Trophoblast cell (in vitro differentiated cells and primary cell): ENCODE results near the gene UCK2.

Source experiments
- DNase-seq, 2 donors: peaks; one replicate each; pipeline ENCODE4 v3.0.0-alpha.2; 2016
- H2AFZ ChIP-seq: 2 replicates; pipeline ENCODE4 v1.6.1; 2013; ENCODE audit warnings: low read length, moderate library complexity, mild to moderate bottlenecking; ENCODE audit not compliant: insufficient read depth, poor library complexity
- H2AK5ac ChIP-seq: 2 replicates; pipeline ENCODE4 v1.6.1; 2013; ENCODE audit warnings: mild to moderate bottlenecking, low read length
- H2BK120ac ChIP-seq: 2 replicates; pipeline ENCODE4 v1.6.1; 2013; ENCODE audit warnings: low read length, mild to moderate bottlenecking, moderate library complexity; ENCODE audit not compliant: insufficient read depth, poor library complexity
- H2BK12ac ChIP-seq: 2 replicates; pipeline ENCODE4 v1.6.1; 2013; ENCODE audit warnings: mild to moderate bottlenecking, low read length, moderate library complexity
- H2BK5ac ChIP-seq: 2 replicates; pipeline ENCODE4 v1.6.1; 2013; ENCODE audit warnings: low read length, low read depth, moderate library complexity, mild to moderate bottlenecking; ENCODE audit not compliant: poor library complexity
- H3K14ac ChIP-seq: 2 replicates; pipeline ENCODE4 v1.6.1; 2013; ENCODE audit warnings: mild to moderate bottlenecking, low read length
- H3K18ac ChIP-seq: 2 replicates; pipeline ENCODE4 v1.6.1; 2013; ENCODE audit warnings: mild to moderate bottlenecking, low read length
- H3K23ac ChIP-seq: 2 replicates; pipeline ENCODE4 v1.6.1; 2013; ENCODE audit warnings: low read length
- H3K27ac ChIP-seq: 2 replicates; pipeline ENCODE4 v1.5.1; 2013; ENCODE audit warnings: low read depth, mild to moderate bottlenecking, inconsistent platforms, low read length, moderate library complexity
- H3K27me3 ChIP-seq: 2 replicates; pipeline ENCODE4 v1.6.1; 2013; ENCODE audit warnings: inconsistent platforms, mild to moderate bottlenecking, low read length, moderate library complexity; ENCODE audit not compliant: insufficient read depth
- H3K36me3 ChIP-seq, 2 experiments: 1 replicate in 1 of 2; 2 replicates in 1 of 2; pipeline ENCODE4 v1.6.1; 2013; ENCODE audit warnings: low read length in 2 of 2, mild to moderate bottlenecking in 2 of 2, moderate library complexity in 1 of 2; ENCODE audit not compliant: insufficient read depth in 2 of 2, control insufficient read depth in 1 of 2
- H3K4ac ChIP-seq: 2 replicates; pipeline ENCODE4 v1.6.1; 2013; ENCODE audit warnings: low read depth, mild to moderate bottlenecking, low read length, moderate library complexity
- H3K4me1 ChIP-seq, 2 experiments: 1 replicate in 1 of 2; 2 replicates in 1 of 2; pipeline ENCODE4 v1.6.1; 2013; ENCODE audit warnings: low read length in 2 of 2, mild to moderate bottlenecking in 2 of 2, moderate library complexity in 1 of 2; ENCODE audit not compliant: insufficient read depth in 2 of 2, control insufficient read depth in 1 of 2
- H3K4me2 ChIP-seq: 2 replicates; pipeline ENCODE4 v1.6.1; 2013; ENCODE audit warnings: inconsistent platforms, mild to moderate bottlenecking, low read length, moderate library complexity
- H3K4me3 ChIP-seq: 2 replicates; pipeline ENCODE4 v1.5.1; 2013; ENCODE audit warnings: mild to moderate bottlenecking, low read depth, low read length, inconsistent platforms
- H3K79me1 ChIP-seq: one replicate; pipeline ENCODE4 v1.6.1; 2013; ENCODE audit warnings: low read length
- H3K79me2 ChIP-seq: 2 replicates; pipeline ENCODE4 v1.6.1; 2013; ENCODE audit warnings: low read length, mild to moderate bottlenecking; ENCODE audit not compliant: control insufficient read depth, insufficient read depth, poor library complexity
- H3K9ac ChIP-seq: 2 replicates; pipeline ENCODE4 v1.6.1; 2013; ENCODE audit warnings: mild to moderate bottlenecking, low read length
- H3K9me3 ChIP-seq: 2 replicates; pipeline ENCODE4 v1.6.1; 2013; ENCODE audit warnings: low read depth, mild to moderate bottlenecking, control low read depth, inconsistent platforms, low read length; ENCODE audit not compliant: insufficient read depth
- H4K12ac ChIP-seq: 2 replicates; pipeline ENCODE4 v1.6.1; 2013; ENCODE audit warnings: low read depth, mild to moderate bottlenecking, low read length, moderate library complexity
- H4K8ac ChIP-seq: 2 replicates; pipeline ENCODE4 v1.6.1; 2013; ENCODE audit warnings: low read depth, mild to moderate bottlenecking, low read length, moderate library complexity
- H4K91ac ChIP-seq: one replicate; pipeline ENCODE4 v1.6.1; 2013; ENCODE audit warnings: low read depth, mild to moderate bottlenecking, low read length, moderate library complexity
- WGBS: extraction: QIAGEN DNeasy Blood & Tissue Kit; methylation state at CpG from one replicate; pipeline ENCODE4 v1.1.7; 2013; ENCODE audit warnings: missing lambda C conversion rate; ENCODE audit not compliant: insufficient read length, insufficient coverage; ENCODE audit errors: extremely low coverage; 5-methylcytosine and 5-hydroxymethylcytosine counted together

The UCK2 gene

DNA sequence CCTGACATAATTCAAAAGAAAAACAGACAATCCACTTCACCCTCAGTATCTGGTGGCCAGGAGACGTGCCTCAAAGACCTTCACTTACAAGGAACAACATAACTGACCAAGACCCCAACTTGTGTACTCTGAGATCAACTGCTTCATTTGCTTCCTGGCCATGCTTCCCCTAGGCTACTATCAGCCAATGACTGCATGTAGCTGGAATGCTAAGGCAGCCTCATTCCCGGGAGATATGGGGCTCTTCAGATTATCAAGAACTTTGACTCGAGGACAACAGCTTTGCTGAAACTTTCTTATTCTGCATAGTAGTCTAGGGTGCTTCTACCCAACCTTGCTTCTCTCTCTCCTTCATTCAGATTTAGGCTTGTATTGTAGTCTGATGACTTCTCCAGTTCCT, 11.7 kb upstream of the UCK2 start:
- no CpG with 5 or more reads among the region's 3 CpGs for WGBS
- H3K9me3 ChIP-seq = no peaks in the 10 kb centered on the region
- no peak overlapping the region for H4K12ac ChIP-seq
- no peaks in the 10 kb centered on the region for H3K79me2 ChIP-seq
- H3K4me2 ChIP-seq = no peak overlapping the region
- no peaks in the 10 kb centered on the region for H3K36me3 ChIP-seq
- no peak overlapping the region for H3K27ac ChIP-seq
- H2BK5ac ChIP-seq = no peak overlapping the region
- no peak overlapping the region for H3K14ac ChIP-seq
- H3K27me3 ChIP-seq = no peaks in the 10 kb centered on the region
- H2BK120ac ChIP-seq = no peak overlapping the region
- DNase-seq = peak; percentile 23 to 62
- H3K23ac ChIP-seq = no peak overlapping the region
- H4K8ac ChIP-seq = no peak overlapping the region
- H3K79me1 ChIP-seq = no peaks in the 10 kb centered on the region
- no peak overlapping the region for H3K9ac ChIP-seq
- H3K4me3 ChIP-seq = no peak overlapping the region
- H3K18ac ChIP-seq = no peak overlapping the region
- H2BK12ac ChIP-seq = no peak overlapping the region
- H2AFZ ChIP-seq = no peak overlapping the region
- H3K4ac ChIP-seq = no peak overlapping the region
- H2AK5ac ChIP-seq = no peak overlapping the region
- peaks cover 4 to 8% of the 10 kb centered on the region in 2 experiments for H3K4me1 ChIP-seq
- no peak overlapping the region for H4K91ac ChIP-seq

DNA sequence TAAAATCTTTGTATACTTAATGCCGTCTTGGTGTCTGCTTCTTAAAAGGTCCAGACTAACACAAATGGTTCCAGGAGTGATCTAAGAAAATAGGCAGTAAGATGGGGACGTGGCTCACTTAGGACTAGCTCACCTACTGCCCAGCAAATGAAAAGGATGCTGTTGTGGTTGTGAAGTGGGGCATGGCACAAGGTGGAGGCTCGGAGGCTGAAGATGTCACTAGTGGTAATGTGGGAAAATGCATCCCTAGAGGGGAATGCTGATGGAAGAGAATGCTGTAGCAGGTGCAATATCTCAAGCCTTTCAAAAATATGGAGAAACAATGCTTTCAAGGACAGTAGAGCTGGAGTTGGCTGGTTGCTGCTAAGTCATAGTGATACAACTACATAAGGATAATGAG, 11.3 kb upstream of the UCK2 start:
- DNase-seq = no peak
- Histone ChIP-seq H4K91ac (no peak overlapping the region), H3K27me3 (no peaks in the 10 kb centered on the region), H3K27ac (no peak overlapping the region), H2BK5ac (no peak overlapping the region), H3K36me3 (no peaks in the 10 kb centered on the region), H3K23ac (no peak overlapping the region), H2BK12ac (no peak overlapping the region), H4K12ac (no peak overlapping the region), H4K8ac (no peak overlapping the region), H3K79me2 (no peaks in the 10 kb centered on the region), H3K4me2 (no peak overlapping the region), H3K4ac (no peak overlapping the region), H3K14ac (no peak overlapping the region), H3K4me1 (peaks cover 4 to 8% of the 10 kb centered on the region in 2 experiments), H3K9ac (no peak overlapping the region), H3K18ac (no peak overlapping the region), H3K79me1 (no peaks in the 10 kb centered on the region), H2BK120ac (no peak overlapping the region), H3K9me3 (no peaks in the 10 kb centered on the region), H2AK5ac (peak overlapping the region; percentile 60), H2AFZ (no peak overlapping the region), H3K4me3 (no peak overlapping the region)
- WGBS = no CpG with 5 or more reads among the region's 3 CpGs

DNA sequence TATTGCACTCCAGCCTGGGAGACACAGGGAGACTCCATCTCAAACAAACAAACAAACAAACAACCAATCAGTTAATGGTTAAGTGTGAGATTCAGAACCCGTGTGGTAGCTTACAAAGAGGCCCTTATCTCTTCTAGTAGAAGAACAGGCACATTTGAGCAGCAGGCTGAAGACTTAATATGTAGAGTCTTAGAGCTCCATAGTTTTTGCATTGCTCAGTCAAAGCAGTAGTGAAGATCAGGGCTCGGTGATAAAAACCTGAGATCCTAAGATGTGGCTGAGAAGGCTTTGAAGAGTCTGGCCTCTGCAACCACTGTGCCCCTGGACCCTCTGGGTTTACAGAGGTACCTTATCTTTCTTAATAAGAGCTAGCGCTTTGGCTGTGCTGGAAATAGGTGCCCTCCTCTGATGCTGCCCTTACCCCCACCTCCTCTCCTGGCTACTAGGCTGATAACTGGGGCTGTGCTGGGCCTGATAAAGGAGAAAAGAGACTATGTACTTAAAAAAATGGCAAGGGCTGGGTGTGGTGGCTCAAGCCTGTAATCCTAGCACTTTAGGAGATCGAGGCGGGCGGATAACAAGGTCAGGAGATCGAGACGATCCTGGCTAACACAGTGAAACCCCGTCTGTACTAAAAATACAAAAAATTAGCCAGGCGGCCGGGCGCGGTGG, 10.5 kb upstream of the UCK2 start:
- Histone ChIP-seq H4K12ac (no peak overlapping the region), H3K4me3 (no peak overlapping the region), H3K4me2 (no peak overlapping the region), H2AFZ (no peak overlapping the region), H3K79me2 (no peaks in the 10 kb centered on the region), H4K91ac (no peak overlapping the region), H3K36me3 (no peaks in the 10 kb centered on the region), H3K4ac (no peak overlapping the region), H4K8ac (no peak overlapping the region), H3K23ac (no peak overlapping the region), H3K27ac (no peak overlapping the region), H3K27me3 (no peaks in the 10 kb centered on the region), H3K9me3 (no peaks in the 10 kb centered on the region), H2AK5ac (no peak overlapping the region), H3K79me1 (no peaks in the 10 kb centered on the region), H3K14ac (no peak overlapping the region), H3K18ac (no peak overlapping the region), H2BK5ac (no peak overlapping the region), H2BK120ac (no peak overlapping the region), H2BK12ac (no peak overlapping the region), H3K9ac (no peak overlapping the region), H3K4me1 (peaks cover 4 to 8% of the 10 kb centered on the region in 2 experiments)
- no CpG with 5 or more reads among the region's 13 CpGs for WGBS
- peak; percentile 29 to 57 for DNase-seq

DNA sequence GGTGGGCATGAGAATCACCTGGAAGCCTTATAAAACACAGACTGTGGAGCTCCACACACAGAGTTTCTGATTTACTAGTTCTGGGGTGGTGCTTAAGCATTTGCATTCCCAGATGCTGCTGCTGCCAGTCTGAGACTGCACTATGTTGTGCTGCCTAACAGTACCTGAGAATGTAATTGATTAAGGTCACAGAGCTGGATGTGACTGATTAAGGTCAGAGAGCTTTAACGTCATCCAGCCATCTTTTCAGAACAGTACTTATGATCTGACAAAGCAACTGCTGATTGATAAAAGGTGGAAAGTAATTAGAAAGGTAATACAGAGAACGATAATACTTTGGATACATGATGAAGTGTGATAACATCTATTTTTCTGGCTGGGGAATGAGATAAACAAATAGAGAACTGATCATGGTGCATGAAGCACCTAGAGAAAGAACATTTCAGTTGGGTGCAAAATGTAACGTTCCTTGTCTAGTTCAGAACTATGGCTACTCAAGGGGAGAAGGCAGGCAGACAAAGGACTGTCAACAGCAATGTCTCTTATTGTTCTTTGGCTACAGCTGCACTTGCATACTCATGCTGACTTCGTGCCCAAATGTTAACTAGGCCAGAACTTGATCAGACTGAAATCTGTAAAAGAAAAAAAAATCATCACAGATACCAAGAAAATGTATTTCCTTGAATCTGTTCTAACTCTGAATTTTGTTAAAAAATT, 3.7 kb upstream of the UCK2 start:
- no CpG with 5 or more reads among the region's 4 CpGs for WGBS

More for the DNA sequence above, 3.7 kb upstream of the UCK2 start:
- H2AK5ac ChIP-seq = no peak overlapping the region
- no peak overlapping the region for H3K9ac ChIP-seq
- no peak for DNase-seq
- no peak overlapping the region for H3K4me3 ChIP-seq
- H2BK120ac ChIP-seq = no peak overlapping the region
- no peaks in the 10 kb centered on the region for H3K27me3 ChIP-seq
- no peak overlapping the region for H2BK12ac ChIP-seq
- no peak overlapping the region for H2BK5ac ChIP-seq
- H3K79me1 ChIP-seq = peaks cover 11% of the 10 kb centered on the region
- H3K18ac ChIP-seq = no peak overlapping the region
- H2AFZ ChIP-seq = no peak overlapping the region
- no peak overlapping the region for H3K27ac ChIP-seq
- H3K9me3 ChIP-seq = no peaks in the 10 kb centered on the region
- H3K23ac ChIP-seq = no peak overlapping the region
- no peak overlapping the region for H3K4ac ChIP-seq
- H4K91ac ChIP-seq = no peak overlapping the region
- H3K14ac ChIP-seq = no peak overlapping the region
- no peak overlapping the region for H4K12ac ChIP-seq
- H3K36me3 ChIP-seq = no peaks in the 10 kb centered on the region
- peaks cover 8% of the 10 kb centered on the region for H3K79me2 ChIP-seq
- peaks cover 0 to 2% of the 10 kb centered on the region in 2 experiments for H3K4me1 ChIP-seq
- H3K4me2 ChIP-seq = no peak overlapping the region
- no peak overlapping the region for H4K8ac ChIP-seq
